Right cardiac atrium (tissue), 5 donors: ENCODE measurements around the gene GPR31. TPM values are rescaled to one million over a fixed set of nuclear protein-coding genes. Genes with fewer than 3 reads are reported as not detected.
"Not testable (repeated sequence)": the region's sequence is repeated elsewhere in the genome, so short reads cannot be mapped to it uniquely, and the experiment has no call there.

ENCODE experiments used
- ATAC-seq, 2 donors: fragments of 200-7000 bp; cut with Tn5 transposase; one replicate each; pipeline versions ENCODE4 v1.8.0 to v1.9.1; 2020; ENCODE audit warnings: moderate library complexity in 2 of 2, mild to moderate bottlenecking in 1 of 2
- DNase-seq, 3 donors: peaks; one replicate each; pipeline ENCODE4 v3.0.0-alpha.2; 2020
- H3K27ac ChIP-seq: one replicate; pipeline ENCODE4 v1.5.1; 2013; ENCODE audit warnings: mild to moderate bottlenecking, low read length, control low read depth, moderate library complexity
- H3K27me3 ChIP-seq: one replicate; pipeline ENCODE4 v1.6.1; 2013; ENCODE audit not compliant: control insufficient read depth, insufficient read depth
- H3K4me1 ChIP-seq: one replicate; pipeline ENCODE4 v1.6.1; 2013; ENCODE audit warnings: low read length; ENCODE audit not compliant: control insufficient read depth, insufficient read depth
- H3K4me3 ChIP-seq: one replicate; pipeline ENCODE4 v1.5.1; 2013; ENCODE audit warnings: low read length, control low read depth
- H3K9me3 ChIP-seq: one replicate; pipeline ENCODE4 v1.6.1; 2013; ENCODE audit warnings: low read length; ENCODE audit not compliant: control insufficient read depth
- WGBS: extraction: QIAGEN DNeasy Blood & Tissue Kit; methylation state at CpG from one replicate; pipeline ENCODE4 v1.1.7; 2013; 5-methylcytosine and 5-hydroxymethylcytosine counted together
- intact Hi-C, 4 donors: fragments of 100-400 bp; cut with DNase I; formaldehyde crosslinking; loops; one replicate each; pipeline versions ENCODE4 v1.11.0 to v1.14.0; 2022 to 2023
- polyA plus RNA-seq: library from polyadenylated mRNA; stranded (reverse); fragments of 200-250 nt; gene quantifications from one replicate; pipeline ENCODE4 v1.2.3, GENCODE V29; 2013
- total RNA-seq, 4 donors: library from RNA; stranded (reverse); fragmentation: NEBNext Ultra II Directional; extraction: Animal tissue kit (Norgen Biotek cat#: 25700); gene quantifications; one replicate each; pipeline ENCODE4 v1.2.1, GENCODE V29; 2021
- donor health status: healthy with polysubstance abuse.
- donor health status: DM: no; HTN: yes; CAD: no.
- donor health status: DM: no; HTN: no; CAD: no.
- donor health status: DM: no; HTN: yes; CAD: no; lungs with severe emphysema.
- donor health status: DM: yes; HTN: yes; CAD: no.

Gene GPR31
- total and polyA plus RNA-seq, 5 donors: not detected

DNA sequence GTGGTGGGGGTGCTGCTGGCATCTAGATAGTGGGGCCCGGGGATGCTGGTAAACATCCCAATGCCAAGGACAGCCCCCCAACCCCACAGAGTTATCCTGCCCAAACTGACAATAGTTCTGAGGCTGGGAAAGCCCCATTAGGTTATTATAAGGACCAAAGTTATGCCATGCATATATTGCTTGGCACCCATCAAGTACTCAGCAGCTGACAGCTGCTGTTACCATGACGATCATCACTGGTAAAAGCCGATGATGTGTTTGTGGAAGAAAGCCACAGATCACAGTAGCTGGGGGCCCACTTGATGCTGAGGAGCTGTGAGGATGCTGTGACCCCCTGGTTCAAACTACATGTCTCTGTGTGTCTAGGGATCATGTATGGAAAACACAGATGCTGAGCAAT is 27.3 kb upstream of the GPR31 start:
- H3K4me1 ChIP-seq, ATAC-seq, intact Hi-C loops, H3K27me3 ChIP-seq, DNase-seq, H3K4me3 ChIP-seq, H3K9me3 ChIP-seq, H3K27ac ChIP-seq: not testable (repeated sequence)
- 60% methylated on average over 3 of the region's 3 CpGs for WGBS

DNA sequence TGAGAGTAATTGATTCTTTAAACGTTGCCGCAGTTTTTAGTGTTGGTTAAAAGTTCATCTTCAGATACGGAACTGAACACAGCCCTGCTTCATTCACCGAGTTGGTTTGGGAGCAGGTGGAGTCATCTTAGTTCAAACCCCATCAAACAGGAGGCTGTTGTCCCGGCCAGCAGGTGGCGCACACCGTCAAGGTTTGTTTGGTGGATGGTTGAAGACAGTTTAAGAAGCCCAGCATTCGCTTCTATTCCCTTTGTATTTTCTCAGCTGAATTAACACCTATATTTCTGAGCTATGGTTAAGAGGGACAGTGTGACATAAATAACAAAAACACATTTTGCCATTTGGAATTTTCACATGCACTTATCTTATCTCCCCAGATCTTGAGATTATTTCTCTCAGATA is 25.1 kb upstream of the GPR31 start:
- peak; percentile 45 to 71 for ATAC-seq
- H3K27ac ChIP-seq, DNase-seq, H3K4me3 ChIP-seq, H3K4me1 ChIP-seq, H3K9me3 ChIP-seq, intact Hi-C loops, H3K27me3 ChIP-seq: not testable (repeated sequence)
- 7% methylated on average over 4 of the region's 8 CpGs for WGBS

DNA sequence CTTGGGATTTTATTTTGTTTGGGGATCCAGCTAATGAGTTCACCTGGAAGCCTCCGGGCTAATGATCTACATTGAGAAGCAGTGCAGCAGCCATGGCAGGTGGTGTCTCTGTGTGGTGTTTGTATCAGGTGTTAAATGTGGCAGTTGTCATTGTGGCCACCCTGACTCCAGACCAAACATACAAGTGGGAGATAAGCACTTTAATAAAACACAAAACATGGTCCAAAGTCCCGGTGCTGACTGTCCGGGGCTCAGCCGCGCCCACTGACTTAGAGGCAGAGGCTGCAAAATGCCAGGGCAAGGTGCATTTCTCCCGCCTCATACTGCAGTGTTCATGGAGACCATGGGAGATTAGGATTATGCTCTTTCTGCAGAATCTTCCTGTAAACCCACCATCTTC is 23.6 kb upstream of the GPR31 start:
- H3K4me1 ChIP-seq, intact Hi-C loops, H3K27ac ChIP-seq, H3K27me3 ChIP-seq, H3K4me3 ChIP-seq, ATAC-seq, H3K9me3 ChIP-seq, DNase-seq: not testable (repeated sequence)
- no CpG with 5 or more reads among the region's 6 CpGs for WGBS

DNA sequence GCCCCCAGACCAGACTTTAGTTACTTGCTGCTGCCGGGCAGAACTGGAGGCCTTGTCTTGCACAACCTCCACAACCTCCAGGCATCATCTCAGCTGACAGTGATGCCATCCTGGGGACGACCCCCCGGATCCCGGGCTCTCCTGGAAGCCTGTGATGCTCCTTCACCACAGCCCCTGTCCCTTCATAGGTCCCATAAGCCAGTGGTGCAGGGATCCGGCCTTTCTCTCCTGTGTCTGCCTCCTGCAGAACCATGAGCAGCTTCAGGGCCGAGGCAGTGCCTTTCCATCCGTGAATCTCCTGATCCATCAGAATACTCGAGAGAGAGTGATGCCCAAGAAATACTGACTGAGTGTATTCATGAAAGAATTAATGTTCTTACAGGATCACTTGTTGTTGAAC is 22.3 kb upstream of the GPR31 start:
- intact Hi-C loops, ATAC-seq: not testable (repeated sequence)
- WGBS: 87% methylated on average over 6 of the region's 8 CpGs

DNA sequence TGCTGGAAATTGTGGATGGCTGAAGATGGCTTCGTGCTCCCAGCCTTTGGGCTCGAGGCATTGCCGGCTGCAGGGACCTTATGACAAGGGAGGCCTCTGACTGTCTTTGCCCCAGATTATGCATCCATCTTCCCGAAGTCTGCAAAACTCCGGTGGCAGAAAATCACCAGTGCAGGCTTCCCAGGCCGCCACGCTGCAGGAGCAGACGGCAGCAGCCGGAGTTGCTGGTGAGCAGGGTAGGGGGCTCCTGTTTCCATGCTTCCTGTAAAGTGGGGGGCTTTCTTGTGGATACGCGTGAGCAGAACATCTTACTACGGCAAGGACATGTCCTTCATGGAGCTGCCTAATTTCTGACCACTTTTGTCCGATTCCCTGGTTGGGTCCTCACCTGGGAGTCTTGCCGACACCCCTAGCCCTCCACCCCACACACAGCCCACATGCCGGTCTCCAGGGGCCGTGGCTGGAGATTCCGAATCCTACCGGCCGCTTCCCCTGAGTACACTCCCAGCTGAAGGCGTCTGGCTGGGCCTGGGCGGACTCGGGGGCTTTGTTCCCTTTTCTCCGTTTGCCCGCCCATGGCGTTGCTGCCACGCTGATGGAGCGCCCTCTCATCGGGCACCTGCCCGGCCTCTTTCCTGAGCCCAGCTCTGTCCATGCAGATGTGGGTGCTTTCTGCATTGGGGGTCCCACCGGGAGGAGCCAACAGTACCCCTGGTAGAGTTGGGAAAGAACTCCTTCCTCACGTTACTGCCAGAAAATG is 21.3 kb upstream of the GPR31 start:
- H3K4me1 ChIP-seq, ATAC-seq, H3K4me3 ChIP-seq, DNase-seq, H3K27me3 ChIP-seq, intact Hi-C loops, H3K9me3 ChIP-seq, H3K27ac ChIP-seq: not testable (repeated sequence)
- WGBS: 89% methylated on average over 25 of the region's 31 CpGs

More for the DNA sequence above, 22.3 kb upstream of the GPR31 start:
- H3K4me3 ChIP-seq, H3K4me1 ChIP-seq, H3K9me3 ChIP-seq, H3K27ac ChIP-seq, H3K27me3 ChIP-seq: not testable (repeated sequence)
- DNase-seq: peak in 1 of 3 donors; percentile 19

DNA sequence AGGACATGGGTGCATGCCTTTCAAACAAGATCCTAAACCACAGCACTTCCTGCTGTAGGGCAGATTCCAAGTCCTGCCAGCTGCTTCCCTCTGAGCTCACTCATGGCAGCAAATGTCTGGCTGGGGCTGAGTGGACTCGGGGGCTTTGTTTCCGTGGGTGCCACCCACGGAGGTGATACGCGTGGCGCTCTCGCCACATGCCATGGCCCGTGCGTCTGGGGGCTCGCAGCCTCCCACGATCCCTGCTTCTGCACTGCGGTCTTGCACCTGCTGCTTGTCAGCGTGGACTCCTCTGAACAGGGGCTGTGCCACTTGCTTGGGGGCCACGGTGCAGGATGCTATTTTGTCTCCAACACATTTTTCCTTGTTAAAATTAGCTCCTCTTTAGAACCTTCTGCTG is 19.5 kb upstream of the GPR31 start:
- H3K9me3 ChIP-seq, H3K27ac ChIP-seq, H3K4me1 ChIP-seq, DNase-seq, intact Hi-C loops, ATAC-seq, H3K27me3 ChIP-seq, H3K4me3 ChIP-seq: not testable (repeated sequence)
- WGBS: 90% methylated on average over 14 of the region's 14 CpGs

DNA sequence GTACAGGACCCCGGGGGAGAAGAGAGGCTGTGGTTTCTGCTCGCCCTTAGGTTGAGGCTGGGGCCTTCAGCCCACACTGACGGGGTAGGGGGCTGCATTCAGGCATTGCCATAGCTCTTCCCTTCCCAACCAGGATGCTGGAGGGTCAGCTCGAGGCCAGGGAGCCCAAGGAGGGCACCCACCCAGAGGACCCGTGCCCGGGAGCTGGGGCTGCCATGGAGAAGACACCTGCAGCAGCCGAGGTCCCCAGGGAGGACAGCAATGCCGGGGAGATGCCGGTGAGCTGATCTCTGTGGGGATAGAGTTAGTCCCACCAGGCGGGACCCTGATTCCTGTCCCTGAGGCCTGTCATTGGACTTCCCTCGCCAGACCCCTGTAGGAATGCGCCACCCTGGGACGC is 14.2 kb upstream of the GPR31 start:
- not testable (repeated sequence) for ATAC-seq
- 80% methylated on average over 13 of the region's 13 CpGs for WGBS

DNA sequence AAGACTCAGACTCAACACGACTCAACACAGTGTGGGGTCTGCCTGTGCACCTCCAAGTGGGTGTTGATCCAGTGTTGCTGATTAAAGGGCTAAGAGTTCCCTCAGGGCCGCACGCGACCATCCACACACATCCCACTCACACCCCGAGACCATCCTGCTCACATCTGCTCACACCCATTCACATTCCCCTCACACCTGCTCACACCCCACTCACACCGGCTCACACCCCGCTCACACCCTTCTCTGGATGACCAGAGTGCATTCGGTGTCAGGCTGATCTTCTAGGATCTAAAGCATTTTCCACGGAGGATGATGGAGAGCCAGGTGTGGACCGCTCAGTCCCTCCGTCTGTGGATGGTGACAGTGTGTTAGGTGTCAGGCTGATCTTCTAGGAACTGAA is 13.5 kb upstream of the GPR31 start:
- 88% methylated on average over 11 of the region's 11 CpGs for WGBS

More for the DNA sequence above, 14.2 kb upstream of the GPR31 start:
- H3K4me1 ChIP-seq, H3K27me3 ChIP-seq, H3K27ac ChIP-seq, H3K9me3 ChIP-seq, H3K4me3 ChIP-seq, DNase-seq, intact Hi-C loops: not testable (repeated sequence)

DNA sequence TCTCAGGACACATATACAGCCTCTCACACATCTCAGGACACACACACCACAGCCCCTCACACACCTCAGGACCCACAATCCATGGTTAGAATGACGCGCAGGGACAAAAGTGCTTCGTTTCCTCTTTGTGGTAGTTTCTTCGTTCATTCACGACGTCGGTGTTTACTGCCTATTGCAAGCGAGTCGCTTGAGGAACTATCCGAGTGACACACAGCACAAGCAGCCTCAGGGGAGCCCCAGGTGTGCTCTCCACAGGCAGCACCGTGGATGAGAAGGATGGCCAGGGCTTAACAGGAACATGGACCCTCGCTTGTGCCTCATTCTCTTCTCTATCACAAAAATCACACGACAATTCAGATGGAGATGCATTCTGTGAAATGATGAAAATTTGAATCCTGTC is 12.1 kb upstream of the GPR31 start:
- WGBS: 84% methylated on average over 3 of the region's 13 CpGs

More for the DNA sequence above, 13.5 kb upstream of the GPR31 start:
- H3K4me3 ChIP-seq, H3K27me3 ChIP-seq, H3K4me1 ChIP-seq, DNase-seq, intact Hi-C loops, H3K27ac ChIP-seq, ATAC-seq, H3K9me3 ChIP-seq: not testable (repeated sequence)

DNA sequence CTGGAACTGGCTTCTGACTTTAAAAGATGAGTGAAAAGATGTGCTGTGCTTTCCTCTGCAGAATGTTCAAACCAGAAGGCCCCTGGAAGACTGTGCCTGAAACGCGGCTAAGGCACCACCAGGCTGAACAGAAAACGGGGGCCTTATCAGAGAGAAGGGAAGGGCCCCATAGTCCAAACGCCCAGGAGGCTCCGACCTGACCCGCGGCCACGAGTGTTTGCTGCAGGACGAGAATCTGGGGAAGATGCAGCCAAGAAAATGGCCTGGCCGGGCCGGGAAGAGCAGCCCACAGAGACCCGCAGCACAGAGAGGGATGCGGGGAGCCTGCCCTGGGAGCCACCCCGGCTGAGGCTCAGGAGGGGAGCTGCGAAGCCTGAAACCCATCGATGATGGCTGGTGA is 10.5 kb upstream of the GPR31 start:
- H3K9me3 ChIP-seq, H3K4me3 ChIP-seq, intact Hi-C loops, H3K4me1 ChIP-seq, H3K27ac ChIP-seq, H3K27me3 ChIP-seq, ATAC-seq, DNase-seq: not testable (repeated sequence)
- WGBS: 57% methylated on average over 13 of the region's 16 CpGs

More for the DNA sequence above, 12.1 kb upstream of the GPR31 start:
- DNase-seq, H3K4me3 ChIP-seq, H3K27ac ChIP-seq, intact Hi-C loops, H3K9me3 ChIP-seq, ATAC-seq, H3K4me1 ChIP-seq, H3K27me3 ChIP-seq: not testable (repeated sequence)

DNA sequence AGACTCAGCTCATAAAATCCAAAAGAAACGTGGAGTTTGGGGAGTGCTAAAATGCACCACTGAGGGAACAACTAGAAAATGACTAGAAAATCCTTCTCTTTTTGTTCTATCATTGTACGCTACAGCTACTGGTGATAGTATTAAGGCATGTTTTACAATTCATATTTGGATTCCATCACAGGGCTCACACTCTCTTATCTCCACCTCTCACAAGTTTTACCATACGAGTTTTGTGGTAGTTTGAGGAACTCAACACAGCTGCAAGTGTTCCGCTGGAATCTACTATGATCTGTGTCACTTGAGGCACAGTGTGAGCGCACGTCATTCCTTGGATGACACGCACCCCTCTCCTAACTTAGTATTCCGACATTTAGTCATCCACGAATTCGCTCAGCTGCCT is 9.9 kb upstream of the GPR31 start:
- WGBS: 80% methylated on average over 8 of the region's 10 CpGs

More for the DNA sequence above, 9.9 kb upstream of the GPR31 start:
- H3K27ac ChIP-seq, intact Hi-C loops, H3K4me1 ChIP-seq, DNase-seq, H3K4me3 ChIP-seq, H3K9me3 ChIP-seq, ATAC-seq, H3K27me3 ChIP-seq: not testable (repeated sequence)
